Ishikawa (cell line): ENCODE measurements around the gene CHCHD3.

Source experiments
- CEBPB ChIP-seq: IDR thresholded peaks from 2 replicates; pipeline ENCODE4 v1.6.1; 2012
- CREB1 ChIP-seq: IDR thresholded peaks from 2 replicates; pipeline ENCODE4 v1.6.1; 2012; ENCODE audit warnings: low read depth
- EGR1 ChIP-seq: IDR thresholded peaks from 2 replicates; pipeline ENCODE4 v1.6.1; 2012
- EP300 ChIP-seq: IDR thresholded peaks from 2 replicates; pipeline ENCODE4 v1.6.1; 2012; ENCODE audit warnings: borderline replicate concordance
- FOXM1 ChIP-seq: IDR thresholded peaks from 2 replicates; pipeline ENCODE4 v1.6.1; 2012; ENCODE audit warnings: low read depth, borderline replicate concordance
- MAX ChIP-seq: IDR thresholded peaks from 2 replicates; pipeline ENCODE4 v1.6.1; 2012
- NFIC ChIP-seq: IDR thresholded peaks from 2 replicates; pipeline ENCODE4 v1.6.1; 2012
- RAD21 ChIP-seq: IDR thresholded peaks from 2 replicates; pipeline ENCODE4 v1.6.1; 2012; ENCODE audit warnings: low read depth
- TAF1 ChIP-seq: IDR thresholded peaks from 2 replicates; pipeline ENCODE4 v1.6.1; 2012; ENCODE audit warnings: low read depth, mild to moderate bottlenecking
- TCF12 ChIP-seq: IDR thresholded peaks from 2 replicates; pipeline ENCODE4 v1.6.1; 2012; ENCODE audit warnings: low read depth
- TEAD4 ChIP-seq: IDR thresholded peaks from 2 replicates; pipeline ENCODE4 v1.6.1; 2012
- USF1 ChIP-seq: IDR thresholded peaks from 2 replicates; pipeline ENCODE4 v1.6.1; 2012
- YY1 ChIP-seq: IDR thresholded peaks from 2 replicates; pipeline ENCODE4 v1.6.1; 2012; ENCODE audit warnings: low read depth
- ZBTB7A ChIP-seq: IDR thresholded peaks from 2 replicates; pipeline ENCODE4 v1.6.1; 2012; ENCODE audit warnings: low read depth
- TF ChIP-seq, protein P1 (sequence below): IDR thresholded peaks from 2 replicates; pipeline ENCODE4 v1.6.1; 2012; ENCODE audit warnings: low read depth, mild to moderate bottlenecking

Gene CHCHD3

DNA sequence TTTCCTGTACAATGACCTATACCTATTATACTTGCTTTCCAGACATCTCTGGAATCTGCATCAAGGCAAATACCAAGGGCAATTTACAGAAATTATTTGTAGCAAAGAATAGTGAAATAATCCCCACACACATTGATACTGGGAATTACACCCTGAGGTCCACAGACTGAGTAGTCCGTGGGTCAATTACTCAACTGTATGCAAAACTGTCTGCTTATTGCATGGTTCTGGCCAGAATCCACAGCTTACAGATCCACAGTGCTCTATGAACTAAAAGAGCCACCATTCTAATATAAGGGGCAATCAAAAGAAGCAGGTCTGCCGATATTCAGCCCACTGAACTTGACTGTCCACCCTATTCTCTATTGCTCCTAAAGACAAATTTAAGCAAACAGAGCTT is 5.7 kb downstream of the CHCHD3 start:
- TF ChIP-seq YY1 = no peak
- no peak for TF ChIP-seq TEAD4
- TF ChIP-seq CREB1 = no peak
- no peak for TF ChIP-seq EGR1
- TF ChIP-seq TAF1 = no peak
- TF ChIP-seq TCF12 = no peak
- TF ChIP-seq ZBTB7A = no peak
- TF ChIP-seq NFIC = no peak
- no peak for TF ChIP-seq MAX
- TF ChIP-seq CEBPB = no peak
- TF ChIP-seq USF1 = no peak
- TF ChIP-seq, protein P1, sequence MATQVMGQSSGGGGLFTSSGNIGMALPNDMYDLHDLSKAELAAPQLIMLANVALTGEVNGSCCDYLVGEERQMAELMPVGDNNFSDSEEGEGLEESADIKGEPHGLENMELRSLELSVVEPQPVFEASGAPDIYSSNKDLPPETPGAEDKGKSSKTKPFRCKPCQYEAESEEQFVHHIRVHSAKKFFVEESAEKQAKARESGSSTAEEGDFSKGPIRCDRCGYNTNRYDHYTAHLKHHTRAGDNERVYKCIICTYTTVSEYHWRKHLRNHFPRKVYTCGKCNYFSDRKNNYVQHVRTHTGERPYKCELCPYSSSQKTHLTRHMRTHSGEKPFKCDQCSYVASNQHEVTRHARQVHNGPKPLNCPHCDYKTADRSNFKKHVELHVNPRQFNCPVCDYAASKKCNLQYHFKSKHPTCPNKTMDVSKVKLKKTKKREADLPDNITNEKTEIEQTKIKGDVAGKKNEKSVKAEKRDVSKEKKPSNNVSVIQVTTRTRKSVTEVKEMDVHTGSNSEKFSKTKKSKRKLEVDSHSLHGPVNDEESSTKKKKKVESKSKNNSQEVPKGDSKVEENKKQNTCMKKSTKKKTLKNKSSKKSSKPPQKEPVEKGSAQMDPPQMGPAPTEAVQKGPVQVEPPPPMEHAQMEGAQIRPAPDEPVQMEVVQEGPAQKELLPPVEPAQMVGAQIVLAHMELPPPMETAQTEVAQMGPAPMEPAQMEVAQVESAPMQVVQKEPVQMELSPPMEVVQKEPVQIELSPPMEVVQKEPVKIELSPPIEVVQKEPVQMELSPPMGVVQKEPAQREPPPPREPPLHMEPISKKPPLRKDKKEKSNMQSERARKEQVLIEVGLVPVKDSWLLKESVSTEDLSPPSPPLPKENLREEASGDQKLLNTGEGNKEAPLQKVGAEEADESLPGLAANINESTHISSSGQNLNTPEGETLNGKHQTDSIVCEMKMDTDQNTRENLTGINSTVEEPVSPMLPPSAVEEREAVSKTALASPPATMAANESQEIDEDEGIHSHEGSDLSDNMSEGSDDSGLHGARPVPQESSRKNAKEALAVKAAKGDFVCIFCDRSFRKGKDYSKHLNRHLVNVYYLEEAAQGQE = no peak
- no peak for TF ChIP-seq EP300
- TF ChIP-seq FOXM1 = no peak
- no peak for TF ChIP-seq RAD21

DNA sequence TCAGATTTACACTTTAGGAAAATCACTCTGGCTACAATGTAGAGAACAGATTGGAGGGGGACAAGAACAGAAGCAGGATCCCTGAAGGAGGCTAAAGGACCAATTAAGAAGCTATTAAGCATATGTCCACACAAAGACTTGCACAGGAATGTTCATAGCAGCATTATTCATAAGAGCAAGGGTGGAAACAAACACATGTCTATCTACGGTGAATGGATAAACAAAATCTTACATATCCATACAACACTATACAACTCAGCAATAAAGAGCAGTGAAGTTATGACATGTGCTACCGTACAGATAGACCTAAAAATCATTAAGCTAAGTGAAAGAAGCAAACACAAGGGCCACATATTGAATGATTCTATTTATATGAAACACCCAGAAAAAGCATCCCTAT is 10.4 kb downstream of the CHCHD3 start:
- TF ChIP-seq EP300 = no peak
- TF ChIP-seq CREB1 = no peak
- TF ChIP-seq MAX = no peak
- TF ChIP-seq FOXM1 = no peak
- no peak for TF ChIP-seq NFIC
- TF ChIP-seq TCF12 = no peak
- TF ChIP-seq CEBPB = no peak
- no peak for TF ChIP-seq YY1
- TF ChIP-seq EGR1 = no peak
- TF ChIP-seq TAF1 = no peak
- no peak for TF ChIP-seq TEAD4
- TF ChIP-seq, protein P1 = no peak
- no peak for TF ChIP-seq USF1
- no peak for TF ChIP-seq ZBTB7A
- no peak for TF ChIP-seq RAD21

DNA sequence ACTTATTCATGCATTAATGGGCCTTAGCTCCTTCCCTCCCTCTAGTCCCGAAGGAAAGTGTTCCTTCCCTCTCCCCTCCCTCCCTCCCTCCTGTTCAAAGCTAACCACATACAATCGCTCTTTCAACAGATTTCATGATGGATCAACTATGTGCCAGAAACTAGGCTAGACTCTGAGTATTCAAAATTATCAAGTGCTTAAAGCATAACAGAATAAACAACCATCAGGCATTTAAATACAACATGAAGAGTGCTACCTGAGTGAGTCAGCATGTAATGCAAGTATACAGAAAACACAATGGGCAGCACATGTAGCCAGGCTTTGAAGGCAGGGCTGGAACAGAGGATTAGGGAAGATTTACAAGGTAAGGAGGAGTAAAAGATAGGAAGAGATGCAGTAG is 11.3 kb downstream of the CHCHD3 start:
- TF ChIP-seq TEAD4 (no peak), MAX (0 out of 2 replicates have a peak, but pooled peaks have one; percentile 34)

GRCh38 chr7:133065301-133065700 is 16.6 kb downstream of the CHCHD3 start:
- TF ChIP-seq TAF1 = no peak
- TF ChIP-seq ZBTB7A = no peak
- TF ChIP-seq NFIC = no peak
- TF ChIP-seq MAX = no peak
- TF ChIP-seq USF1 = no peak
- TF ChIP-seq YY1 = no peak
- no peak for TF ChIP-seq FOXM1
- no peak for TF ChIP-seq CEBPB
- TF ChIP-seq TCF12 = no peak
- no peak for TF ChIP-seq EGR1
- no peak for TF ChIP-seq RAD21
- TF ChIP-seq, protein P1 = no peak
- no peak for TF ChIP-seq CREB1
- TF ChIP-seq EP300 = no peak
- no peak for TF ChIP-seq TEAD4
